Lower leg skin (tissue), 4 donors: Measurements from ENCODE around the gene ENAH. TPM values are rescaled to one million over a fixed set of nuclear protein-coding genes. Genes with fewer than 3 reads are reported as not detected.

Source experiments
- DNase-seq, 2 donors: peaks; one replicate each; pipeline ENCODE4 v3.0.0-alpha.2; 2019; ENCODE audit warnings: low spot score in 2 of 2
- H3K4me3 ChIP-seq: fragments of 200-600 bp; sonication (generic); 2 replicates; pipeline ENCODE4 v1.5.1; 2017; ENCODE audit warnings: mild to moderate bottlenecking, low read depth; ENCODE audit not compliant: poor library complexity, severe bottlenecking
- CTCF ChIP-seq, 3 donors: fragments of 450-650 bp; IDR thresholded peaks; one replicate each; pipeline ENCODE4 v1.5.1; 2016; ENCODE audit warnings: antibody characterized with exemption in 3 of 3, mild to moderate bottlenecking in 3 of 3, moderate library complexity in 2 of 3
- POLR2A ChIP-seq, 2 donors: fragments of 450-650 bp; IDR thresholded peaks; one replicate each; pipeline ENCODE4 v1.6.1; 2016 to 2017; ENCODE audit warnings: antibody characterized with exemption in 2 of 2, mild to moderate bottlenecking in 1 of 2, moderate library complexity in 1 of 2
- WGBS, 2 donors: methylation state at CpG; one replicate each; pipeline ENCODE4 v1.1.5; 2018; 5-methylcytosine and 5-hydroxymethylcytosine counted together
- intact Hi-C: fragments of 100-400 bp; cut with DNase I; formaldehyde crosslinking; loops from one replicate; pipeline ENCODE4 v1.15.0; 2023; ENCODE audit warnings: low total_unique reads
- total RNA-seq, 4 donors: library from RNA; depleted of rRNA; stranded (reverse); fragments of >200 nt; gene quantifications; one replicate each; pipeline ENCODE4 v1.1.0, GENCODE V29; 2016

ENAH gene
- total RNA-seq, 4 donors from 2014 or later: 32.5 to 37.4 (median 35.2) TPM

- DNase-seq: no peak
- no peak for TF ChIP-seq CTCF (IDR thresholded peaks at IDR 0.05)
- TF ChIP-seq POLR2A (IDR thresholded peaks at IDR 0.05): no peak
- 80 to 84% methylated on average over 17 of the region's 17 CpGs for WGBS, 2 donors
- H3K4me3 ChIP-seq: no peak overlapping the region
- intact Hi-C loops: no loop called here
Measured at GRCh38 chr1:225580238-225581099, 72.5 kb downstream of the ENAH start.

GRCh38 chr1:225578251-225578977, 74.5 kb downstream of the ENAH start:
- no peak for DNase-seq
- intact Hi-C loops: no loop called here
- WGBS, 2 donors: 68 to 70% methylated on average over 3 of the region's 3 CpGs
- no peak overlapping the region for H3K4me3 ChIP-seq
- TF ChIP-seq POLR2A (IDR thresholded peaks at IDR 0.05): no peak
- no peak for TF ChIP-seq CTCF (IDR thresholded peaks at IDR 0.05)

GRCh38 chr1:225577241-225577640, 75.7 kb downstream of the ENAH start:
- H3K4me3 ChIP-seq: no peak overlapping the region
- no peak for TF ChIP-seq CTCF (IDR thresholded peaks at IDR 0.05)
- TF ChIP-seq POLR2A (IDR thresholded peaks at IDR 0.05): no peak
- intact Hi-C loops: no loop called here
- WGBS, 2 donors: 63 to 69% methylated on average over 2 of the region's 2 CpGs
- DNase-seq: no peak

GRCh38 chr1:225573216-225573615, 79.7 kb downstream of the ENAH start:
- WGBS, 2 donors: 75 to 79% methylated on average over 2 of the region's 2 CpGs
- no peak for DNase-seq
- intact Hi-C loops: no loop called here
- H3K4me3 ChIP-seq: no peak overlapping the region
- TF ChIP-seq CTCF (IDR thresholded peaks at IDR 0.05) (no peak), POLR2A (IDR thresholded peaks at IDR 0.05) (no peak)

GRCh38 chr1:225572422-225572821, 80.5 kb downstream of the ENAH start:
- H3K4me3 ChIP-seq: no peak overlapping the region
- whole genome bisulfite sequencing, 2 donors: 84 to 93% methylated on average over 3 of the region's 3 CpGs
- no peak for DNase-seq
- intact Hi-C loops: no loop called here
- no peak for TF ChIP-seq CTCF (IDR thresholded peaks at IDR 0.05)
- no peak for TF ChIP-seq POLR2A (IDR thresholded peaks at IDR 0.05)
